HCT116 (cell line): ENCODE results near the gene LRRC3B.

ENCODE experiments used
- ELF1 ChIP-seq: IDR thresholded peaks from 2 replicates; pipeline ENCODE4 v1.6.1; 2012; ENCODE audit warnings: low read depth, borderline replicate concordance
- EZH2 ChIP-seq: fragments of 200-600 bp; sonication (generic); IDR thresholded peaks from 2 replicates; pipeline ENCODE4 v1.6.1; 2017; ENCODE audit warnings: antibody characterized with exemption, mixed run types
- EZH2phosphoT487 ChIP-seq: fragments of 200-600 bp; IDR thresholded peaks from 2 replicates; pipeline ENCODE4 v1.6.1; 2018; ENCODE audit warnings: antibody characterized with exemption, borderline replicate concordance
- FOSL1 ChIP-seq: IDR thresholded peaks from 2 replicates; pipeline ENCODE4 v1.6.1; 2012; ENCODE audit warnings: low read depth
- POLR2AphosphoS5 ChIP-seq: IDR thresholded peaks from 2 replicates; pipeline ENCODE4 v1.6.1; 2011; ENCODE audit warnings: mild to moderate bottlenecking, low read depth, low read length, moderate library complexity
- RAD21 ChIP-seq: IDR thresholded peaks from 2 replicates; pipeline ENCODE4 v1.6.1; 2012; ENCODE audit warnings: low read depth, mild to moderate bottlenecking
- SIN3A ChIP-seq: IDR thresholded peaks from 2 replicates; pipeline ENCODE4 v1.6.1; 2012; ENCODE audit warnings: low read depth
- SP1 ChIP-seq: IDR thresholded peaks from 2 replicates; pipeline ENCODE4 v1.6.1; 2012; ENCODE audit warnings: low read depth
- TF ChIP-seq, protein P1 (sequence below), 3 experiments: fragments of 200-600 bp in 1 of 3; sonication (generic) in 1 of 3; IDR thresholded peaks in 2 of 3; conservative IDR thresholded peaks in 1 of 3; 2 replicates each; pipeline ENCODE4 v1.5.1; 2012 to 2017; ENCODE audit warnings: low read depth in 2 of 3, low read length in 2 of 3, antibody characterized with exemption in 1 of 3, borderline replicate concordance in 1 of 3, control low read depth in 1 of 3, mild to moderate bottlenecking in 1 of 3, mixed read lengths in 1 of 3, mixed run types in 1 of 3, moderate library complexity in 1 of 3; ENCODE audit not compliant: insufficient read depth in 1 of 3
- TF ChIP-seq, protein P2 (sequence below): IDR thresholded peaks from 2 replicates; pipeline ENCODE4 v1.6.1; 2012
- TF ChIP-seq, protein P3 (sequence below): IDR thresholded peaks from 2 replicates; pipeline ENCODE4 v1.6.1; 2012; ENCODE audit warnings: low read depth

DNA sequence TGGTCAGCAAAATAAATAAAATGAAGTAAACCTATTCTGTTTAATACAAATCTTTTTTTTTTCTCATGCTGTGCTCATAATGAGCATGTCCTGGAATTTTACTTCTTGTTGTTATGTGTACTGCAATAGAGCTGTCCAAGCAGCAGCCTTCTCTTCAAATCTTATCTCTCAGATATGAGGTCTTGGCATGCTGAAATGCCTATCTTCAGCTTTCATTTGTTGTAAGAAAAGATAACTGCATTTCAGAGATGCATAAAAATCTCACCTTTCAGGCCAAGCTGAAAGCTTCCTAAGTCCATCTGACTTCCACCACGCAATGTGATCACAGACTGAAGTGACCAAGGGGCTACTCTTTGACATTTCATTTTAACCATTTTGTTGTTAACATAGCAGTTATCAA is 43.5 kb upstream of the LRRC3B start:
- TF ChIP-seq FOSL1 (no peak), SIN3A (no peak), POLR2AphosphoS5 (no peak), EZH2 (no peak), SP1 (no peak), RAD21 (no peak), ELF1 (no peak), EZH2phosphoT487 (no peak)
- TF ChIP-seq, protein P1, sequence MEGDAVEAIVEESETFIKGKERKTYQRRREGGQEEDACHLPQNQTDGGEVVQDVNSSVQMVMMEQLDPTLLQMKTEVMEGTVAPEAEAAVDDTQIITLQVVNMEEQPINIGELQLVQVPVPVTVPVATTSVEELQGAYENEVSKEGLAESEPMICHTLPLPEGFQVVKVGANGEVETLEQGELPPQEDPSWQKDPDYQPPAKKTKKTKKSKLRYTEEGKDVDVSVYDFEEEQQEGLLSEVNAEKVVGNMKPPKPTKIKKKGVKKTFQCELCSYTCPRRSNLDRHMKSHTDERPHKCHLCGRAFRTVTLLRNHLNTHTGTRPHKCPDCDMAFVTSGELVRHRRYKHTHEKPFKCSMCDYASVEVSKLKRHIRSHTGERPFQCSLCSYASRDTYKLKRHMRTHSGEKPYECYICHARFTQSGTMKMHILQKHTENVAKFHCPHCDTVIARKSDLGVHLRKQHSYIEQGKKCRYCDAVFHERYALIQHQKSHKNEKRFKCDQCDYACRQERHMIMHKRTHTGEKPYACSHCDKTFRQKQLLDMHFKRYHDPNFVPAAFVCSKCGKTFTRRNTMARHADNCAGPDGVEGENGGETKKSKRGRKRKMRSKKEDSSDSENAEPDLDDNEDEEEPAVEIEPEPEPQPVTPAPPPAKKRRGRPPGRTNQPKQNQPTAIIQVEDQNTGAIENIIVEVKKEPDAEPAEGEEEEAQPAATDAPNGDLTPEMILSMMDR (IDR thresholded peaks at IDR 0.05 in 2 of 3, conservative IDR thresholded peaks at IDR 0.05 in 1 of 3; ENCODE audit: borderline replicate concordance in 1 of 3, insufficient read depth in 1 of 3, low read depth in 2 of 3, low read length in 2 of 3): no peak
- TF ChIP-seq, protein P2, sequence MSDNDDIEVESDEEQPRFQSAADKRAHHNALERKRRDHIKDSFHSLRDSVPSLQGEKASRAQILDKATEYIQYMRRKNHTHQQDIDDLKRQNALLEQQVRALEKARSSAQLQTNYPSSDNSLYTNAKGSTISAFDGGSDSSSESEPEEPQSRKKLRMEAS: no peak
- TF ChIP-seq, protein P3, sequence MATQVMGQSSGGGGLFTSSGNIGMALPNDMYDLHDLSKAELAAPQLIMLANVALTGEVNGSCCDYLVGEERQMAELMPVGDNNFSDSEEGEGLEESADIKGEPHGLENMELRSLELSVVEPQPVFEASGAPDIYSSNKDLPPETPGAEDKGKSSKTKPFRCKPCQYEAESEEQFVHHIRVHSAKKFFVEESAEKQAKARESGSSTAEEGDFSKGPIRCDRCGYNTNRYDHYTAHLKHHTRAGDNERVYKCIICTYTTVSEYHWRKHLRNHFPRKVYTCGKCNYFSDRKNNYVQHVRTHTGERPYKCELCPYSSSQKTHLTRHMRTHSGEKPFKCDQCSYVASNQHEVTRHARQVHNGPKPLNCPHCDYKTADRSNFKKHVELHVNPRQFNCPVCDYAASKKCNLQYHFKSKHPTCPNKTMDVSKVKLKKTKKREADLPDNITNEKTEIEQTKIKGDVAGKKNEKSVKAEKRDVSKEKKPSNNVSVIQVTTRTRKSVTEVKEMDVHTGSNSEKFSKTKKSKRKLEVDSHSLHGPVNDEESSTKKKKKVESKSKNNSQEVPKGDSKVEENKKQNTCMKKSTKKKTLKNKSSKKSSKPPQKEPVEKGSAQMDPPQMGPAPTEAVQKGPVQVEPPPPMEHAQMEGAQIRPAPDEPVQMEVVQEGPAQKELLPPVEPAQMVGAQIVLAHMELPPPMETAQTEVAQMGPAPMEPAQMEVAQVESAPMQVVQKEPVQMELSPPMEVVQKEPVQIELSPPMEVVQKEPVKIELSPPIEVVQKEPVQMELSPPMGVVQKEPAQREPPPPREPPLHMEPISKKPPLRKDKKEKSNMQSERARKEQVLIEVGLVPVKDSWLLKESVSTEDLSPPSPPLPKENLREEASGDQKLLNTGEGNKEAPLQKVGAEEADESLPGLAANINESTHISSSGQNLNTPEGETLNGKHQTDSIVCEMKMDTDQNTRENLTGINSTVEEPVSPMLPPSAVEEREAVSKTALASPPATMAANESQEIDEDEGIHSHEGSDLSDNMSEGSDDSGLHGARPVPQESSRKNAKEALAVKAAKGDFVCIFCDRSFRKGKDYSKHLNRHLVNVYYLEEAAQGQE: no peak
